Measurements from ENCODE around the gene CYBA. TPM values are rescaled to one million over a fixed set of nuclear protein-coding genes. Genes with fewer than 3 reads are reported as not detected.

CYBA gene
- total RNA-seq, 4 donors from 2014 or later, result 174 to 329 (median 245) TPM

- no peak for ATAC-seq (ENCODE audit: low FRiP score)
- no peak for DNase-seq (ENCODE audit: low spot score)
Measured at GRCh38 chr16:88655053-88655732, 4.3 kb upstream of the CYBA start.

GRCh38 chr16:88654363-88655052 lies 3.7 kb upstream of the CYBA start:
- no peak for DNase-seq (ENCODE audit: low spot score)
- no peak for TF ChIP-seq CTCF (IDR thresholded peaks at IDR 0.05)
- no peak for ATAC-seq (ENCODE audit: low FRiP score)

More at GRCh38 chr16:88655053-88655732, 4.3 kb upstream of the CYBA start:
- no peak for TF ChIP-seq CTCF (IDR thresholded peaks at IDR 0.05)

- ATAC-seq (ENCODE audit: low FRiP score) (no peak), DNase-seq (ENCODE audit: low spot score) (no peak)
- TF ChIP-seq CTCF (IDR thresholded peaks at IDR 0.05), result no peak
Measured at GRCh38 chr16:88653596-88654362, 2.9 kb upstream of the CYBA start.

- no peak for ATAC-seq (ENCODE audit: low FRiP score)
- DNase-seq (ENCODE audit: low spot score), result no peak
- no peak for TF ChIP-seq CTCF (IDR thresholded peaks at IDR 0.05)
Measured at GRCh38 chr16:88653101-88653500, 2.2 kb upstream of the CYBA start.

GRCh38 chr16:88652762-88653063 lies 1.9 kb upstream of the CYBA start:
- no peak for DNase-seq (ENCODE audit: low spot score)
- TF ChIP-seq CTCF (IDR thresholded peaks at IDR 0.05), result no peak
- no peak for ATAC-seq (ENCODE audit: low FRiP score)

- DNase-seq (ENCODE audit: low spot score) (no peak), ATAC-seq (ENCODE audit: low FRiP score) (no peak)
- no peak for TF ChIP-seq CTCF (IDR thresholded peaks at IDR 0.05)
Measured at GRCh38 chr16:88651989-88652761, 1.3 kb upstream of the CYBA start.

All from omental fat pad (tissue), 4 donors.